PFSK-1 (cell line): ENCODE data around the gene GOLIM4.

Source experiments
- FOXP2 ChIP-seq: optimal IDR thresholded peaks from 2 replicates; pipeline ENCODE3; 2011; ENCODE audit warnings: borderline replicate concordance, control low read depth, inconsistent platforms; ENCODE audit not compliant: insufficient read depth; ENCODE audit errors: extremely low read length, extremely low read depth
- POLR2AphosphoS5 ChIP-seq: IDR thresholded peaks from 2 replicates; pipeline ENCODE4 v1.6.1; 2012; ENCODE audit warnings: low read depth, mild to moderate bottlenecking, control low read depth, low read length, moderate library complexity
- REST ChIP-seq, 2 experiments: IDR thresholded peaks; 2 replicates each; pipeline versions ENCODE4 v1.6.1 to v1.8.0; 2011 to 2012; ENCODE audit warnings: low read depth in 2 of 2, low read length in 2 of 2, control low read depth in 1 of 2, inconsistent platforms in 1 of 2, mild to moderate bottlenecking in 1 of 2, moderate library complexity in 1 of 2; ENCODE audit not compliant: insufficient read depth in 1 of 2
- SIN3A ChIP-seq: IDR thresholded peaks from 2 replicates; pipeline ENCODE4 v1.6.1; 2012; ENCODE audit warnings: mild to moderate bottlenecking, low read length, moderate library complexity, borderline replicate concordance; ENCODE audit not compliant: insufficient read depth
- TAF1 ChIP-seq: IDR thresholded peaks from 2 replicates; pipeline ENCODE4 v1.6.1; 2012; ENCODE audit warnings: low read length, control low read depth, borderline replicate concordance; ENCODE audit not compliant: insufficient read depth

The GOLIM4 gene

GRCh38 chr3:167967257-167968036 is 128.3 kb downstream of the GOLIM4 start:
- no peak for TF ChIP-seq TAF1
- no peak for TF ChIP-seq POLR2AphosphoS5
- no peak for TF ChIP-seq FOXP2
- no peak for TF ChIP-seq REST (IDR thresholded peaks at IDR 0.05; ENCODE audit: insufficient read depth in 1 of 2, low read depth in 2 of 2, low read length in 2 of 2)
- TF ChIP-seq SIN3A, result no peak
